SK-N-SH (cell line): ENCODE results near the gene C14orf132. TPM values are rescaled to one million over a fixed set of nuclear protein-coding genes. Genes with fewer than 3 reads are reported as not detected.

ENCODE experiments used
- CTCF ChIA-PET: fragments of 300-600, 350-600 bp; formaldehyde crosslinking; extraction: SDS; loops from one replicate; lab custom pipeline; 2021; lab: Yijun Ruan, JAX
- POLR2A ChIA-PET: fragments of 350-600 bp; sonication (Branson Sonifier 250); formaldehyde crosslinking; extraction: SDS; loops from one replicate; lab custom pipeline; 2020; ENCODE audit warnings: antibody characterized with exemption, inconsistent platforms; lab: Yijun Ruan, JAX
- DNase-seq: peaks from one replicate; pipeline ENCODE4 v3.0.0; 2012
- H2AFZ ChIP-seq: fragments of 200-600 bp; sonication (generic); 2 replicates; pipeline ENCODE4 v1.8.1; 2016; ENCODE audit warnings: antibody characterized with exemption, mild to moderate bottlenecking, low read depth
- H3F3A ChIP-seq: fragments of 200-600 bp; sonication (generic); replicated peaks from 2 replicates; pipeline ENCODE3; 2016; ENCODE audit warnings: antibody characterized with exemption, mild to moderate bottlenecking; ENCODE audit not compliant: insufficient read depth
- H3K27ac ChIP-seq, 2 experiments: fragments of 200-500 bp in 1 of 2; fragments of 200-600 bp in 1 of 2; sonication (Bioruptor generic) in 1 of 2; sonication (generic), shearing (Covaris generic) in 1 of 2; 2 replicates each; pipeline versions ENCODE4 v1.5.1 to v1.6.1; 2014 to 2016; ENCODE audit warnings: low read depth in 2 of 2, inconsistent platforms in 1 of 2, low read length in 1 of 2, mild to moderate bottlenecking in 1 of 2, mixed read lengths in 1 of 2
- H3K27me3 ChIP-seq: fragments of 200-600 bp; sonication (generic), shearing (Covaris generic); 2 replicates; pipeline ENCODE4 v1.6.1; 2016; ENCODE audit warnings: mixed run types; ENCODE audit not compliant: insufficient read depth
- H3K36me3 ChIP-seq, 2 experiments: fragments of 200-500 bp in 1 of 2; fragments of 200-600 bp in 1 of 2; sonication (Bioruptor generic) in 1 of 2; sonication (generic) in 1 of 2; replicated peaks in 1 of 2; 2 replicates each; pipeline versions ENCODE3 to v1.5.1; 2014 to 2016; ENCODE audit warnings: low read length in 1 of 2, mild to moderate bottlenecking in 1 of 2; ENCODE audit not compliant: insufficient read depth in 2 of 2, control insufficient read depth in 1 of 2
- H3K4me1 ChIP-seq, 2 experiments: fragments of 200-500 bp in 1 of 2; fragments of 200-600 bp in 1 of 2; sonication (Bioruptor generic) in 1 of 2; sonication (generic), shearing (Covaris generic) in 1 of 2; 2 replicates each; pipeline versions ENCODE4 v1.5.1 to v1.6.1; 2014 to 2016; ENCODE audit warnings: low read depth in 1 of 2, low read length in 1 of 2, mixed run types in 1 of 2; ENCODE audit not compliant: insufficient read depth in 2 of 2, control insufficient read depth in 1 of 2
- H3K4me2 ChIP-seq: fragments of 200-600 bp; sonication (generic), shearing (Covaris generic); 2 replicates; pipeline ENCODE4 v1.6.1; 2017; ENCODE audit warnings: mixed run types
- H3K4me3 ChIP-seq, 2 experiments: fragments of 200-500 bp in 1 of 2; fragments of 200-600 bp in 1 of 2; sonication (Bioruptor generic) in 1 of 2; sonication (generic), shearing (Covaris generic) in 1 of 2; 2 replicates each; pipeline versions ENCODE4 v1.5.1 to v1.8.1; 2014 to 2016; ENCODE audit warnings: low read depth in 2 of 2, inconsistent platforms in 1 of 2, low read length in 1 of 2, mild to moderate bottlenecking in 1 of 2, mixed read lengths in 1 of 2, moderate library complexity in 1 of 2
- H3K79me2 ChIP-seq: fragments of 200-600 bp; sonication (generic); 2 replicates; pipeline ENCODE4 v1.8.1; 2017; ENCODE audit warnings: mild to moderate bottlenecking; ENCODE audit not compliant: insufficient read depth
- H3K9ac ChIP-seq: fragments of 200-600 bp; sonication (generic); 2 replicates; pipeline ENCODE4 v1.6.1; 2017; ENCODE audit warnings: mixed run types
- H3K9me2 ChIP-seq: fragments of 200-600 bp; sonication (generic); 2 replicates; pipeline ENCODE4 v1.6.1; 2017; ENCODE audit warnings: mixed run types
- H3K9me3 ChIP-seq: fragments of 200-600 bp; sonication (generic); 2 replicates; pipeline ENCODE4 v1.6.1; 2017; ENCODE audit warnings: mixed run types, mild to moderate bottlenecking, moderate library complexity
- H4K20me1 ChIP-seq: fragments of 200-600 bp; sonication (generic); 2 replicates; pipeline ENCODE4 v1.6.1; 2017; ENCODE audit warnings: mild to moderate bottlenecking, mixed run types; ENCODE audit not compliant: insufficient read depth
- CHD2 ChIP-seq: fragments of 150-350 bp; IDR thresholded peaks from 2 replicates; pipeline ENCODE4 v1.6.1; 2018; ENCODE audit warnings: low read length; ENCODE audit not compliant: partially characterized antibody
- EP300 ChIP-seq, 2 experiments: IDR thresholded peaks; 2 replicates each; pipeline versions ENCODE4 v1.4.0 to v1.6.1; 2012; ENCODE audit warnings: borderline replicate concordance in 1 of 2, low read depth in 1 of 2, low read length in 1 of 2
- EZH2phosphoT487 ChIP-seq: fragments of 200-600 bp; sonication (generic); IDR thresholded peaks from 2 replicates; pipeline ENCODE4 v1.6.1; 2017; ENCODE audit warnings: low read depth, mixed run types, mild to moderate bottlenecking, antibody characterized with exemption, moderate library complexity, borderline replicate concordance
- FOSL2 ChIP-seq: IDR thresholded peaks from 2 replicates; pipeline ENCODE4 v1.4.0; 2012; ENCODE audit warnings: low read depth, mild to moderate bottlenecking, moderate library complexity, borderline replicate concordance
- FOXJ3 ChIP-seq: sonication (generic); formaldehyde crosslinking; IDR thresholded peaks from 2 replicates; pipeline ENCODE4 v1.5.1; 2020; ENCODE audit warnings: mild to moderate bottlenecking, missing genetic modification reagents
- GABPA ChIP-seq: IDR thresholded peaks from 2 replicates; pipeline ENCODE4 v1.4.0; 2012; ENCODE audit warnings: low read depth, mild to moderate bottlenecking
- GATA2 ChIP-seq: sonication (generic); formaldehyde crosslinking; IDR thresholded peaks from 2 replicates; pipeline ENCODE4 v1.5.0; 2020; ENCODE audit warnings: mild to moderate bottlenecking, missing genetic modification reagents
- JUND ChIP-seq: IDR thresholded peaks from 2 replicates; pipeline ENCODE4 v1.4.0; 2012
- MXI1 ChIP-seq: IDR thresholded peaks from 2 replicates; pipeline ENCODE4 v1.6.1; 2012; ENCODE audit warnings: mild to moderate bottlenecking, low read depth, low read length, improper control_type of control experiment
- NRF1 ChIP-seq: IDR thresholded peaks from 2 replicates; pipeline ENCODE4 v1.6.1; 2012; ENCODE audit warnings: low read depth, mild to moderate bottlenecking, low read length
- POLR2AphosphoS5 ChIP-seq: IDR thresholded peaks from 2 replicates; pipeline ENCODE4 v1.6.1; 2012; ENCODE audit warnings: low read depth, low read length
- RAD21 ChIP-seq: IDR thresholded peaks from 2 replicates; pipeline ENCODE4 v1.6.1; 2012; ENCODE audit warnings: mild to moderate bottlenecking, low read length
- RCOR1 ChIP-seq: fragments of 150-350 bp; IDR thresholded peaks from 2 replicates; pipeline ENCODE4 v1.6.1; 2017; ENCODE audit warnings: antibody characterized with exemption, low read length
- RXRA ChIP-seq: IDR thresholded peaks from 2 replicates; pipeline ENCODE4 v1.4.0; 2012; ENCODE audit warnings: low read depth, mild to moderate bottlenecking, borderline replicate concordance
- SIN3A ChIP-seq: IDR thresholded peaks from 2 replicates; pipeline ENCODE4 v1.6.1; 2012; ENCODE audit warnings: low read depth, mild to moderate bottlenecking, low read length, moderate library complexity, borderline replicate concordance
- TCF12 ChIP-seq: IDR thresholded peaks from 2 replicates; pipeline ENCODE4 v1.4.0; 2012
- TEAD4 ChIP-seq: IDR thresholded peaks from 2 replicates; pipeline ENCODE4 v1.4.0; 2012; ENCODE audit warnings: mild to moderate bottlenecking, borderline replicate concordance; ENCODE audit not compliant: insufficient read depth
- WGBS: methylation state at CpG from one replicate; pipeline ENCODE4 v1.1.6; 2017; ENCODE audit warnings: low lambda C conversion rate; 5-methylcytosine and 5-hydroxymethylcytosine counted together
- polyA plus RNA-seq, 3 experiments: library from polyadenylated mRNA; depleted of rRNA; stranded (reverse); fragments of >200 nt; gene quantifications; 2 replicates each; pipeline ENCODE4 v1.2.3, GENCODE V29; 2012
- TF ChIP-seq, protein P1 (sequence below): IDR thresholded peaks from 2 replicates; pipeline ENCODE4 v1.4.0; 2012; ENCODE audit warnings: low read depth, borderline replicate concordance
- TF ChIP-seq, protein P2 (sequence below): IDR thresholded peaks from 2 replicates; pipeline ENCODE4 v1.4.0; 2012; ENCODE audit warnings: low read depth

Gene C14orf132
- polyA plus RNA-seq, 1 of the 3 experiments (the other 2 are of a cell fraction), result 5.5 TPM

DNA sequence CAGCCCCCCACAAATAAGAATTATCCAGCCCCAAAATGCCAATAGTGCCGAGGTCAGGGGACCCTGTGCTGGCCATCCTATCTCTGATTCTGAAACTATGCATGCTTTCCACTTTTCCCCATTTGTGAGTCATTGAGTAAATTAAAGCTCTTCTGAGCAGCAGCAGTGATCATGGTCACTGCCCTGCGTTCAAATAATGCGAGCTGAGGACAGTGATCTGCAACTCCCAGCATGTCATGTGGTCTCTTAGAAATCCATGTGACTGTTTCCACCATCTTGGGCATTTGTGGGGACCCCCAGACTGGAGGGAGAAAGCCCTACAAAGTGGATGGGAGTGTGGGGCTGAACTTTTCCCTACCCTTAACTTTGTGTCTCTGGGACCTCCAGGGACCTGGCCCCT, 53.8 kb downstream of the C14orf132 start:
- no peak for DNase-seq
- CTCF ChIA-PET, result interaction anchor here (0.6 to 37.1 kb wide), 7 partner anchors 9 to 322 kb away, joined by 4 to 920 read pairs (median 6); partner anchors contain the start of gene C14orf132
- H3K9me3 ChIP-seq, result no peaks in the 10 kb centered on the region

DNA sequence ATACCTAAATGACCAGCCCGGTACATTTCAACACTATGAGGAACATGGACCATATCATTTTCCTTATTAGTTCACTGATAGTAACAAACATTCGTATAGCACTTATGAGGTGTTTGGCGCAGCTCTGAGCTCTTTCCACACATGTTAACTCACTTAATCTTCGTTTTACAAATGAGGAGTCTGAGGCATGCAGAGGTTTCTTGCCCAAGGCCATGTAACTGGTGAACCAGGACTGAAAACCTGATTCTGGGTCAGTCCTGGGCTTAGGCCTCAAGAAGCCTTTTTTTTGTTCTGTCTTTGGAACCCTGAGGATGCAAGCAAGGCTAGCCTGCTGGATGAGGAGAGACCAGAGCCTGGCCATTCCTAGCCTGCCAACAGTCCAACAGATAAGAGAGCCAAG, 55.0 kb downstream of the C14orf132 start:
- no peak for DNase-seq
- POLR2A ChIA-PET, result no interaction called here

More for the DNA sequence above, 53.8 kb downstream of the C14orf132 start:
- Histone ChIP-seq H3K27ac (peak overlapping the region in 1 of 2 experiments; percentile 99; a peak in 1 of 4 replicates), H2AFZ (no peak overlapping the region), H3K9ac (no peak overlapping the region), H3K4me3 (no peak overlapping the region), H3F3A (no peaks in the 10 kb centered on the region), H3K36me3 (no peaks in the 10 kb centered on the region), H3K27me3 (no peaks in the 10 kb centered on the region), H4K20me1 (no peaks in the 10 kb centered on the region), H3K79me2 (no peaks in the 10 kb centered on the region), H3K9me2 (no peaks in the 10 kb centered on the region), H3K4me2 (no peak overlapping the region), H3K4me1 (peaks cover 22 to 97% of the 10 kb centered on the region in 2 experiments)
- POLR2A ChIA-PET, result interaction anchor here (1.0 kb wide), 1 partner anchor 53 kb away, joined by 3 read pairs; no protein-coding TSS in a partner anchor
- TF ChIP-seq TCF12 (no peak), FOXJ3 (no peak), GABPA (no peak), RXRA (no peak), EZH2phosphoT487 (no peak), POLR2AphosphoS5 (no peak), TEAD4 (no peak), SIN3A (no peak), GATA2 (CRISPR knock-in tag) (no peak), NRF1 (no peak), FOSL2 (no peak)
- TF ChIP-seq, protein P1, sequence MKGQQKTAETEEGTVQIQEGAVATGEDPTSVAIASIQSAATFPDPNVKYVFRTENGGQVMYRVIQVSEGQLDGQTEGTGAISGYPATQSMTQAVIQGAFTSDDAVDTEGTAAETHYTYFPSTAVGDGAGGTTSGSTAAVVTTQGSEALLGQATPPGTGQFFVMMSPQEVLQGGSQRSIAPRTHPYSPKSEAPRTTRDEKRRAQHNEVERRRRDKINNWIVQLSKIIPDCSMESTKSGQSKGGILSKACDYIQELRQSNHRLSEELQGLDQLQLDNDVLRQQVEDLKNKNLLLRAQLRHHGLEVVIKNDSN, result no peak
- WGBS, result 57% methylated on average over 3 of the region's 3 CpGs

More for the DNA sequence above, 55.0 kb downstream of the C14orf132 start:
- Histone ChIP-seq H3K27me3 (no peaks in the 10 kb centered on the region), H2AFZ (no peak overlapping the region), H3K9ac (no peak overlapping the region), H3K79me2 (no peaks in the 10 kb centered on the region), H3K4me2 (no peak overlapping the region), H3K9me2 (no peaks in the 10 kb centered on the region), H3K4me1 (peaks cover 22 to 94% of the 10 kb centered on the region in 2 experiments), H4K20me1 (no peaks in the 10 kb centered on the region), H3K27ac (peak overlapping the region in 1 of 2 experiments; percentile 91; a peak in 2 of 4 replicates), H3K36me3 (no peaks in the 10 kb centered on the region), H3F3A (no peaks in the 10 kb centered on the region), H3K4me3 (no peak overlapping the region), H3K9me3 (no peaks in the 10 kb centered on the region)
- TF ChIP-seq CHD2 (no peak), SIN3A (no peak), RCOR1 (no peak), MXI1 (no peak), GABPA (no peak), TEAD4 (no peak), JUND (no peak), RAD21 (no peak), EP300 (IDR thresholded peaks at IDR 0.05; ENCODE audit: borderline replicate concordance in 1 of 2, low read depth in 1 of 2, low read length in 1 of 2) (no peak)
- TF ChIP-seq, protein P2, sequence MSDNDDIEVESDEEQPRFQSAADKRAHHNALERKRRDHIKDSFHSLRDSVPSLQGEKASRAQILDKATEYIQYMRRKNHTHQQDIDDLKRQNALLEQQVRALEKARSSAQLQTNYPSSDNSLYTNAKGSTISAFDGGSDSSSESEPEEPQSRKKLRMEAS, result no peak
- WGBS, result 96% methylated on average over 4 of the region's 4 CpGs
- CTCF ChIA-PET, result interaction anchor here (0.9 to 37.1 kb wide), 8 partner anchors 9 to 566 kb away, joined by 3 to 920 read pairs (median 18); no protein-coding TSS in a partner anchor
